ENCODE results near the gene TTC28.

The TTC28 gene

GRCh38 chr22:28051787-28052356, 627.8 kb downstream of the TTC28 start:
- DNase-seq (ENCODE audit: low spot score) = peak; percentile 24
- peak; percentile 64 for TF ChIP-seq CTCF (IDR thresholded peaks at IDR 0.05; ENCODE audit: borderline replicate concordance, control extremely low read depth, extremely low read depth, insufficient read depth, missing control alignments)
- in situ Hi-C loops (cut with MboI; ENCODE audit: low sequenced_read_pairs, unreplicated experiment) = loop anchor here (10.0 kb wide), 1 partner anchor 383 kb away; no protein-coding TSS in a partner anchor

- in situ Hi-C loops (cut with MboI; ENCODE audit: low sequenced_read_pairs, unreplicated experiment) = loop anchor here (10.0 kb wide), 1 partner anchor 384 kb away; no protein-coding TSS in a partner anchor
- no peak for TF ChIP-seq CTCF (IDR thresholded peaks at IDR 0.05; ENCODE audit: borderline replicate concordance, control extremely low read depth, extremely low read depth, insufficient read depth, missing control alignments)
- DNase-seq (ENCODE audit: low spot score) = no peak
Observed at GRCh38 chr22:28051091-28051786, 628.4 kb downstream of the TTC28 start.

- in situ Hi-C loops (cut with MboI; ENCODE audit: low sequenced_read_pairs, unreplicated experiment) = loop anchor here (25.0 kb wide), 1 partner anchor 789 kb away; no protein-coding TSS in a partner anchor
- no peak for TF ChIP-seq CTCF (IDR thresholded peaks at IDR 0.05; ENCODE audit: borderline replicate concordance, control extremely low read depth, extremely low read depth, insufficient read depth, missing control alignments)
- no peak for DNase-seq (ENCODE audit: low spot score)
Observed at GRCh38 chr22:28048529-28048928, 631.1 kb downstream of the TTC28 start.

- no peak for DNase-seq (ENCODE audit: low spot score)
- no peak for TF ChIP-seq CTCF (IDR thresholded peaks at IDR 0.05; ENCODE audit: borderline replicate concordance, control extremely low read depth, extremely low read depth, insufficient read depth, missing control alignments)
- in situ Hi-C loops (cut with MboI; ENCODE audit: low sequenced_read_pairs, unreplicated experiment) = loop anchor here (25.0 kb wide), 1 partner anchor 790 kb away; no protein-coding TSS in a partner anchor
Observed at GRCh38 chr22:28047740-28048139, 631.9 kb downstream of the TTC28 start.

GRCh38 chr22:28046100-28046499, 633.5 kb downstream of the TTC28 start:
- in situ Hi-C loops (cut with MboI; ENCODE audit: low sequenced_read_pairs, unreplicated experiment) = loop anchor here (25.0 kb wide), 1 partner anchor 791 kb away; no protein-coding TSS in a partner anchor
- DNase-seq (ENCODE audit: low spot score) = no peak
- no peak for TF ChIP-seq CTCF (IDR thresholded peaks at IDR 0.05; ENCODE audit: borderline replicate concordance, control extremely low read depth, extremely low read depth, insufficient read depth, missing control alignments)

GRCh38 chr22:28044546-28045173, 635.0 kb downstream of the TTC28 start:
- TF ChIP-seq CTCF (IDR thresholded peaks at IDR 0.05; ENCODE audit: borderline replicate concordance, control extremely low read depth, extremely low read depth, insufficient read depth, missing control alignments) = no peak
- DNase-seq (ENCODE audit: low spot score) = no peak
- in situ Hi-C loops (cut with MboI; ENCODE audit: low sequenced_read_pairs, unreplicated experiment) = loop anchor here (25.0 kb wide), 1 partner anchor 793 kb away; no protein-coding TSS in a partner anchor
